HG03064 (cell line): ENCODE data around the gene UBD.

Source experiments
- ATAC-seq: cut with Tn5 transposase; IDR thresholded peaks from one replicate; pipeline ENCODE4 v1.9.1; 2021; ENCODE audit warnings: low read depth; ENCODE audit not compliant: unreplicated experiment

The UBD gene

GRCh38 chr6:29524444-29525310, 34.9 kb downstream of the UBD start:
- no peak for ATAC-seq

GRCh38 chr6:29524044-29524443, 35.5 kb downstream of the UBD start:
- no peak for ATAC-seq

DNA sequence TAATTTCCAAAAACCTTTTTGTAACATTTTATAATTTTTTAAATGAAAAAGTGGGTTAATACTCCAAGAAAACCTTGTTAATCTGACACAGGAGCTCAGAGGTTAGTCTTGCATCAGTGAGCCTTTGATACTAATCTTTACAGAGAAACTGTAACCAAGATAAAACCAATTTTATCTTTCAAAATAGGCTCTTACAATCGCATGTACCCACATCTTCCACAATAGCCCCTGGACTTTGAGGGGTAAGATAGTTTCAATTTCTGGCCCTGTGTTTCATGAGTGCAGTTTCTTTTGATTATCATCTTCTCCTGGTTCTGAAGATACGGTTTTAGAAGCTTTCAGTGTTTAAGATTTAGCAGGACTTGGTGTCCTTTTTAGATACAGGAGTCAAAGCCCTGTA, 37.3 kb downstream of the UBD start:
- no peak for ATAC-seq

- ATAC-seq, result no peak
These were observed 38.4 kb downstream of the UBD start for GRCh38 chr6:29521006-29521680.

DNA sequence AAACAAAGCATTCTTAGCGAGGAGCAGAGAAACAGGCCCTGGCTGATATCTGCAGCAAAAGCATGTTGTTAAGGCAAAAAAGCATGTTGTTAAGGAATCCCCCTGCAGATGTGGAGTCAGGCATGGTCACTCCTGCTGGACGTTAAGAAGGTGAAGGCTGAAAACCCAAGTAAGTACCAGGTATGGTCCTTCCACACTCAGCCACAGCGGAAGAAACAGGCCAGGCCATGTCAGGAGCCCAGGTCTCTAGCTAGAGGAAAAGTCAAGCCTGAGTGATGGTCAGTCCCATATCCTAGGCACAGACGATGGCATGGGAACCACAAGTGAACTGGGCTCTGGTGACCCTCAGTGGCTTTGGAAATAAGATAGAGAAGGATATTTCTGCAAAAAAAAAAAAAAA, 39.3 kb downstream of the UBD start:
- no peak for ATAC-seq

- ATAC-seq, result no peak
These were observed 40.1 kb downstream of the UBD start for GRCh38 chr6:29519291-29520010.

DNA sequence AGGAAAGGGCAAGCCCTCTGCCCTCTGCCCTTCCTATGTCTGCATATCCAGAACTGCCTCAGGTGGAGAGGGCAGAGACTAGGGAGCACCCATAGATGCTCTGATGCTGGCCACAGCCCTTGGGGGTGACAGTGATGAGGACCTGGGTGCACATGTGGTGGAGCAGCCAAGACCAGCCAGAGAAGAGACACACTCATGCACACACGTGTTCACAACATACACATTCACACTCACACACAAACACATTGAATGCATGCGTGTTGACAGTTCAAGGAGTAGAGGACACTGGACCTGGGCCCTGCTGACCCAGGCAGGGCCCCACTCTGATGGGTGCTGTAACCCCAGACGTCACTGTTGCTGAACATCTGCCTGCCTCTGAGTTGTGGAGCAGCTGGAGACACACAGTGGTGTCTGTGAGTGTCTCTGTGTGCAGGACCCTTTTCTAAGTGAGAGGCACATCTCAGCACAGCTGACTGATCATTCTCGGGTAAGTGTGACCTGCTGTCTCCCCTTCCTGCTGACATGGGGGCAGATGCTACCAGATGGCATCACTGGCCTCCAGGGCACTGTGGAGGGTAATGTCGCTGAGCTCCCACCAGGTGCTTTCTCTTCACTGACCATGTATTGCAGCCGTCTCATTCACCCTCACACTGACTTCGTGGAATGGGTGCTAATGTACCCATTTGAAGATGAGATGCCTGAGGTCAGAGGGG, 41.6 kb downstream of the UBD start:
- no peak for ATAC-seq

GRCh38 chr6:29517245-29517644, 42.3 kb downstream of the UBD start:
- ATAC-seq, result no peak

- ATAC-seq, result no peak
These were observed 43.4 kb downstream of the UBD start for GRCh38 chr6:29516108-29516507.

GRCh38 chr6:29510746-29511300, 48.7 kb downstream of the UBD start:
- no peak for ATAC-seq

GRCh38 chr6:29510202-29510601, 49.3 kb downstream of the UBD start:
- ATAC-seq, result no peak

GRCh38 chr6:29509711-29510110, 49.8 kb downstream of the UBD start:
- no peak for ATAC-seq

GRCh38 chr6:29509239-29509638, 50.3 kb downstream of the UBD start:
- no peak for ATAC-seq

- no peak for ATAC-seq
These were observed 52.2 kb downstream of the UBD start for GRCh38 chr6:29507319-29507718.

- ATAC-seq, result no peak
These were observed 53.0 kb downstream of the UBD start for GRCh38 chr6:29506446-29507067.

DNA sequence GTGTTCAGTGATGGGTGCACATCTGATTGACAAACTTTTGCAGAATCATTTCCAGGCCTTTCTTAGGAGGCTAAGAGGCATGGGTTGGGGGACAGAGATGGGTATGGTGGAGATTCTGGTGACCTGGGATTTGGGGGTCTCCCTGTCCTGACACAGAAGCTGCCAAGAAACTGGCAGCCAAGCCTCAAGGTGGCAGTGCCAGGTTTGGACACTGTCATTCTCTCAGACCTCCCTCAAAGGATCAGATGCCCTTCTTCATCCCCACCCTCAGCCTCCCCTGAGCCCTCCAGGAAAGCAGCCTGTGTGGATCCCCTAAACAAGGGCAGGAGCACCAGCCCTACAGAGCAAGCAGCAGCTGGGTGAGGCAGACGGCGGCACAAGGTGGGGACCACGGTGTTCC, 53.7 kb downstream of the UBD start:
- ATAC-seq, result no peak
